Prostate gland (tissue), 2 donors: Measurements from ENCODE around the gene IFT57. TPM values are rescaled to one million over a fixed set of nuclear protein-coding genes. Genes with fewer than 3 reads are reported as not detected.

Experiments used
- DNase-seq: peaks from one replicate; pipeline ENCODE4 v3.0.0-alpha.2; 2019; ENCODE audit warnings: low spot score
- H3K27ac ChIP-seq, 2 donors: fragments of 200-600 bp; sonication (generic); 2 replicates each; pipeline ENCODE4 v1.5.1; 2017 to 2019
- H3K27me3 ChIP-seq: fragments of 200-600 bp; sonication (generic); replicated peaks from 2 replicates; pipeline ENCODE4 v1.5.1; 2019; ENCODE audit not compliant: insufficient read depth
- H3K36me3 ChIP-seq, 2 donors: fragments of 200-600 bp; sonication (generic); 1 replicate in 1 of 2; 2 replicates in 1 of 2; pipeline versions ENCODE4 v1.5.1 to v1.8.1; 2017 to 2019
- H3K4me1 ChIP-seq: fragments of 200-600 bp; sonication (generic); replicated peaks from 2 replicates; pipeline ENCODE4 v1.5.1; 2019
- H3K4me3 ChIP-seq, 2 donors: fragments of 200-600 bp; sonication (generic); 2 replicates each; pipeline ENCODE4 v1.5.1; 2017 to 2019
- H3K9me3 ChIP-seq: fragments of 200-600 bp; sonication (generic); 2 replicates; pipeline ENCODE4 v1.5.1; 2017
- CTCF ChIP-seq, 4 experiments: fragments of 200-600 bp in 2 of 4; fragments of 450-650 bp in 2 of 4; sonication (generic) in 2 of 4; IDR thresholded peaks; 1 replicate in 3 of 4; 2 replicates in 1 of 4; pipeline ENCODE4 v1.5.1; 2016 to 2019; ENCODE audit warnings: antibody characterized with exemption in 4 of 4, mild to moderate bottlenecking in 2 of 4, moderate library complexity in 2 of 4
- POLR2A ChIP-seq: fragments of 450-650 bp; IDR thresholded peaks from one replicate; pipeline ENCODE4 v1.6.1; 2016; ENCODE audit warnings: antibody characterized with exemption, mild to moderate bottlenecking
- POLR2AphosphoS5 ChIP-seq: sonication (generic); formaldehyde crosslinking; IDR thresholded peaks from one replicate; pipeline ENCODE4 v1.6.1; 2017; ENCODE audit warnings: antibody characterized with exemption
- WGBS: methylation state at CpG from one replicate; pipeline ENCODE4 v1.1.5; 2018; 5-methylcytosine and 5-hydroxymethylcytosine counted together
- intact Hi-C: fragments of 100-400 bp; cut with DNase I; formaldehyde crosslinking; loops from one replicate; pipeline ENCODE4 v1.14.2; 2022
- total RNA-seq, 2 donors: library from RNA; depleted of rRNA; stranded (reverse); fragments of >200 nt; gene quantifications; one replicate each; pipeline ENCODE4 v1.1.0, GENCODE V29; 2016

IFT57 gene
- total RNA-seq, 2 donors from 2014 or later: 88.8 to 163 TPM

- no peaks in the 10 kb centered on the region for H3K27me3 ChIP-seq
- 73% methylated on average over 2 of the region's 2 CpGs for WGBS
- intact Hi-C loops: no loop called here
- H3K4me3 ChIP-seq: no peak overlapping the region
- no peak for DNase-seq
- H3K27ac ChIP-seq: no peak overlapping the region
- H3K36me3 ChIP-seq: no peaks in the 10 kb centered on the region
- no peaks in the 10 kb centered on the region for H3K4me1 ChIP-seq
- no peak for TF ChIP-seq CTCF (IDR thresholded peaks at IDR 0.05)
- no peak for TF ChIP-seq POLR2A
- TF ChIP-seq POLR2AphosphoS5: no peak
- no peaks in the 10 kb centered on the region for H3K9me3 ChIP-seq
Measured at GRCh38 chr3:108177536-108177935, 44.7 kb downstream of the IFT57 start.

- no peak for TF ChIP-seq POLR2A
- no peak for TF ChIP-seq POLR2AphosphoS5
- no peak for TF ChIP-seq CTCF (IDR thresholded peaks at IDR 0.05)
- Histone ChIP-seq H3K27me3 (no peaks in the 10 kb centered on the region), H3K4me3 (no peak overlapping the region), H3K36me3 (no peaks in the 10 kb centered on the region), H3K9me3 (no peaks in the 10 kb centered on the region), H3K4me1 (no peaks in the 10 kb centered on the region), H3K27ac (no peak overlapping the region)
- DNase-seq: no peak
- 88% methylated on average over 1 of the region's 1 CpG for WGBS
- intact Hi-C loops: no loop called here
Measured at GRCh38 chr3:108175352-108175751, 46.9 kb downstream of the IFT57 start.

- DNase-seq: no peak
- WGBS: 89% methylated on average over 2 of the region's 2 CpGs
- Histone ChIP-seq H3K9me3 (no peaks in the 10 kb centered on the region), H3K36me3 (no peaks in the 10 kb centered on the region), H3K4me1 (no peaks in the 10 kb centered on the region), H3K4me3 (no peak overlapping the region), H3K27ac (no peak overlapping the region), H3K27me3 (no peaks in the 10 kb centered on the region)
- TF ChIP-seq POLR2A: no peak
- no peak for TF ChIP-seq POLR2AphosphoS5
- no peak for TF ChIP-seq CTCF (IDR thresholded peaks at IDR 0.05)
- intact Hi-C loops: no loop called here
Measured at GRCh38 chr3:108171106-108171505, 51.1 kb downstream of the IFT57 start.

- no peak overlapping the region for H3K27ac ChIP-seq
- H3K4me3 ChIP-seq: no peak overlapping the region
- intact Hi-C loops: no loop called here
- H3K27me3 ChIP-seq: no peaks in the 10 kb centered on the region
- no peaks in the 10 kb centered on the region for H3K9me3 ChIP-seq
- no peak for TF ChIP-seq CTCF (IDR thresholded peaks at IDR 0.05)
- TF ChIP-seq POLR2A: no peak
- TF ChIP-seq POLR2AphosphoS5: no peak
- DNase-seq: no peak
- H3K4me1 ChIP-seq: no peaks in the 10 kb centered on the region
- no peaks in the 10 kb centered on the region for H3K36me3 ChIP-seq
Measured at GRCh38 chr3:108164391-108164790, 57.8 kb downstream of the IFT57 start.

GRCh38 chr3:108159865-108160264 lies 62.4 kb downstream of the IFT57 start:
- intact Hi-C loops: no loop called here

More at GRCh38 chr3:108159865-108160264, 62.4 kb downstream of the IFT57 start:
- no peak overlapping the region for H3K27ac ChIP-seq
- TF ChIP-seq POLR2A (no peak), CTCF (IDR thresholded peaks at IDR 0.05) (no peak), POLR2AphosphoS5 (no peak)
- no peak for DNase-seq
- H3K27me3 ChIP-seq: no peaks in the 10 kb centered on the region
- H3K4me1 ChIP-seq: no peaks in the 10 kb centered on the region
- no peaks in the 10 kb centered on the region for H3K9me3 ChIP-seq
- WGBS: 67% methylated on average over 1 of the region's 1 CpG
- no peak overlapping the region for H3K4me3 ChIP-seq
- no peaks in the 10 kb centered on the region for H3K36me3 ChIP-seq
